Hematopoietic multipotent progenitor cell treated with erythropoietin and hydrocortisone succinate and interleukin-3 and kit ligand, for 8 days (in vitro differentiated cells): ENCODE results near the gene CCNY.

ENCODE experiments used
- DNase-seq: peaks from one replicate; pipeline ENCODE4 v3.0.0-alpha.2; 2015

CCNY gene

GRCh38 chr10:35437829-35438228 is 101.5 kb downstream of the CCNY start:
- DNase-seq = no peak

DNA sequence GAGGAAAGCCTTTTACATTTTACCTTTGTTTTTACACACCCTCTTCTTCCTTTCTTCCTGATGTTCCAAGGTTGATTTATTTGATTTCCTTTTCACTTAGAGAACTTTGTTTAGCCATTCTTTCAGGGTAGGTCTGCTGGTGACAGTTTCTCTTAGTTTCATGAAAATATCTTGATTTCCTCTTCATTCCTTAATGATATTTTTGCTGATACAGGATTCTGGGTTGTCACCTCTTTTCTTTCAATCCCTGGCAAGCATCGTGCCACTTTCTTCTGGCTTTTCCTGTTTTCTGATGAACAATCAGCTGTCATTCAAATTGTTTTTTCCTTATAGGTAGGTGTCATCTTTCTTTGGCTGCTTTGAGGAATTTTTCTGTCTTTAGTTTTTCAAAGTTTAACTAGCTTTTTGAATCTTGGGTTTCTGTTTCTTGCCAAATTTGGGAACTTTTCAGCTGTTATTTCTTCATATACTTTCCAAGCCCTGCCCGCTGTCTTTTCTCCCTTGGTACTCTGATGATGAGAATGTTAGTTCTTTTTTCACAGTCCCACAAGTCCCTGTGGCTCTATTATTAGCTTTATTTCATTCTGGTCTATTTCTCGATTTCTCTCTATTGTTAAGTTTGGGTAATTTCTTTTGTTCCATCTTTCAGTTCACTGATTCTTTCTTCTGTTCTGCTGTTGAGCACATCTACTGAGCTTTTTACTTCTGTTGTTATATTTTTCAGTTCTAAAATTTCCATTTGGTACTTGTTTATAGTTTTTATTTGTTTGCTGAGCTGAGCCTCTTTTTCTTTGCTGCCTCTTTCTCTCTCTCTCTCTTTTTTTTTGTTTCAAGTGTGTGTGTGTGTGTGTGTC is 102.6 kb downstream of the CCNY start:
- no peak for DNase-seq

DNA sequence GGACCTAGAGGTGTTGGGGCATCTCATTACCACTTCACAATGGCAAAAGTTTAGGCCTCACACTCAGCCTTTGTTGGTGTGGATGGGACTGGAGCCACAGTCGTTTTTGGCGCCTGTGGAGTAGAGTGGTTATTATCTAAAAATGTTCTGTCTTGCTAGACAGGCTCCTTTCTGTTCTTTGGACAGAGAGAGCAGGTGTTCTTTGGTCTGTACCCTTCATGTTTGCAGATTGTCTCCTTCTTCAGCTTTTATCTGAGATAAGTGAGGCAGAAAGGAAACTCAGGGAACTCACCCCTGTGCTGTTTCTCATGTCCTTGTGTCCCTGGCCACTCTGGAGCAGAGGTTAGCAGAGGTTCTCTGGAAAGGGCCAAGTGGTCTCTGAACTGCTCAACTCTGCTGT is 103.7 kb downstream of the CCNY start:
- no peak for DNase-seq

- DNase-seq = no peak
Observed at GRCh38 chr10:35442028-35442427, 105.7 kb downstream of the CCNY start.

DNA sequence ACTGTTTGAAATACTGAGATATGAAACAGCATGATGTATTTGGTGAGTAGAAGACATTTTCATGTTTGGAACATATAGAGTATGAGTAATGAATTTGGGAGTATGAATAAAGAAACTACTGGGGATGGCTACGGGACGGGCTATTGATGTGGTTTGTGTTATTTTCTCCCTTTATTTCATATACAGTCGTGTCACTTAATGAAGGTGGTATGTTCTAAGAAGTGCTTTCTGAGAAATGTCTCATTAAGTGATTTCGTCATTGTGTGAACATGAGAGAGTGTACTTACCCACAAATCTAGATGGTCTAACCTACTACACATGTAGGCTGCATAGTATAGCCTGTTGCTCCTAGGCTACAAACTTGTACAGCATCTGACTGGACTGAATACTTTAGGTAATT is 106.3 kb downstream of the CCNY start:
- DNase-seq = no peak

- DNase-seq = no peak
Observed at GRCh38 chr10:35443858-35444257, 107.5 kb downstream of the CCNY start.

DNA sequence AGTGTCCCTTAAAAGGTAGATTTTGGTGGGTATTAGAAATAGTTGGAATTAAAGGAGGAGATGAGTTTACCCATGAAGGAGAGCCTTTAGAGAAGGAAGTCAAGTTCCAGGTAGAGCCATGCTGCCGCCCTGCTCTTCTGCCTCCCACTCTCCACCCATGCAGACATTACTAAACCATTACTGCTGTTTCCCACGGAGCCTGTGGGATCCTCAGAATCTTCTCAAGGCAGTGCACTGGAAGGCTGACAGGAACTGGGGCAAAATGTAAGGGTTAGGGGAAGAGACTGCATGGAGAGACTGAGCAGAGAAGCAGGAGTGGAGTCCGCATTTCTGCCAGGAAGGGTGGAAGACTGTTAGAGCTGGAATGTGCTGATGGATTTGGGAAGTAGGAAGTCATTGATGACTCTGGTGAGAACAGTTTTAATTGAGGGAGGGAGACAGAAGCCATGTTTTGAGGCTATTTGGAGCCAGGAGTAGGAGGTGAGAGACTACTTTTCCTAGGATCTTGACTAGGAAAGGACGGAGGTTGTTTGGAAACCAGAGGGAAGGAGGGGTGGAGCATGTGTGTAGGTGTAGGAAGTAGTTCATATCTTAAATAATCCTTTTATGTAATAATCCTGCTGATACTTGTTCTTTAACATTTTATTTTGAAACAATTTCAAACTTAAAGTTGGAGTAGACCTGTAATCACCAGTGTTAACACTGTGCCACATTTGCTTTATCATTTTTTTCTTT is 109.0 kb downstream of the CCNY start:
- DNase-seq = no peak

- DNase-seq = no peak
Observed at GRCh38 chr10:35446439-35446838, 110.1 kb downstream of the CCNY start.

DNA sequence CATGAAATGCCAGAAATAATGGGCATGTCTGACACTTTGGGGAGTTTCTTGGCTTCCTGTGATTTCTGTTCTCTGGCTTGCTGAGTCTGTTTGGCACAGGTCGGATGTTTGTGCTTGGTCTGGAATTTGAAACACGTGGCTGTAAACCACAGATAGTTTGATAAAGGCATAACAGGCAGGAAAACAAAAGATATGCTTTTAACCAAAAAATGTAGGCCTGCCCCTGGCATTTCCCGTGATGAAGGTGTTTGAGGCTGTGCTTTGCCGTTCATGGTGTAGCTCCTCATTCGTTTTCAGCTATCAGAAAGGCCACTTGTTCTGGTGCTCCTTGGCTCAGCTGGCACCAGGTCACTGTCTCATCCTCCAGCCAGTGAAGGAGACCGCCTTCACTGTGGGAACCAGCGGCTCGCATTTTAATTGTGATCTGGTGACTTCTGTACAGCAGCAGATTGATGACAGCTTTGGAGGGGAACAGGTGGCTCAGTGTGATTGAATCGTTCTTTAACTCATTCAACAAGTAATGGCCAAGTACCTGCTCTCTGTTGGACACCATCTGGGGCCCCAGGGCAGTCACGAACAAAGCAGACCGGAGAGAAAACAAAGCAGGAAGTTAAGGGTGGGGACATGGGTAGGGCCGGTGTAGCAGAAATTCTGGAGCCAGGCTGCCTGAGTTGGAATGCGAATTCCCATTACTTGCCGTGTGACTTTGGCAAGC is 111.5 kb downstream of the CCNY start:
- DNase-seq = peak; percentile 77

DNA sequence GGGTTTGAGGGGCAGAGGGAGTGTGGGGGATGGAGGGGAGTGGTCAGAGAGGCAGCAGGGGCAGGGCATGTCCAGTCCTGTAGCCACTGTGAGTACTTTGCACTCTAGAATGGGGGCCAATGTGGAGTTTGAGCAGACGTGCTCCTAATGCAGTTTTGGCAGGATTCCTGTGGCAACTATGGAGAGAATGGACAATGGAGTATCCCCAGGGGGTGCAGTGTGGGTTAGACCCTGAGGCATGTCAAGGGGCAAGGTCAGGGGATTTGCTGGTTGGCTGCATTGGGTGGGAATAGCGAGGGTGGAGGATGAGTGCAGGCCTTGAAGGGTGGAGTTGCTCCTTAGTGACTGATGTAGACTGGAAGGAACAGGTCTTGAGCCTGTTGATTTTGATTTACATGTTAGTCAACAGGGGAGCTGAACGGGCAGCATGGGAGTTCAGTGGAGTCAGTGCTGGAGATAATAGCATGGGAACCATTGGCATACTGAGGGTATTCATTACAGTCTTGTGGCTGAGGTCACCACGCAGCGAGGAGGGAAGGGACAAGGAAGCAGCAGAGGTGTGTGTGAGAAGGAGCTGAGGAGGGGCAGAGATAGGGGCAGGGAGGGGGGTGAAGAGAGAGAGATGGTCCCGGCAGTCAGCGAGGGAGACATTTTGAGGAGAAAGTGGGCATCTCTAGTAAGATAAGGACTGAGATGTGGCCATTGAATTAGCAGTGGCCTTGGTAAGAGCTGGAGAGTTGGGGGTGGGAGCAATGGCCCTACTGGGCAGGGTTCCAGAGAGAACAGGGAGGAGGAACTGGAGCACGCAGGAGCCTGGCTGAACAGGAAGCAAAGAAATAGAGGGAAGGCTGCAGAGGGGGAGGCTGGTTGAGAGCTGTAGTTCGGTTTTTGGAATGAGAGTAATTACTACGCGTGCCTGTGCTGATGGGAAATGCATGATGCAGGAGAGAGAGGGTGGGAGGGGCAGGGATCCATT is 112.7 kb downstream of the CCNY start:
- peak; percentile 63 for DNase-seq

GRCh38 chr10:35449944-35450343 is 113.6 kb downstream of the CCNY start:
- no peak for DNase-seq

- DNase-seq = peak; percentile 81
Observed at GRCh38 chr10:35451151-35452016, 115.1 kb downstream of the CCNY start.

- no peak for DNase-seq
Observed at GRCh38 chr10:35452171-35452570, 115.9 kb downstream of the CCNY start.

GRCh38 chr10:35452847-35453246 is 116.5 kb downstream of the CCNY start:
- DNase-seq = no peak

DNA sequence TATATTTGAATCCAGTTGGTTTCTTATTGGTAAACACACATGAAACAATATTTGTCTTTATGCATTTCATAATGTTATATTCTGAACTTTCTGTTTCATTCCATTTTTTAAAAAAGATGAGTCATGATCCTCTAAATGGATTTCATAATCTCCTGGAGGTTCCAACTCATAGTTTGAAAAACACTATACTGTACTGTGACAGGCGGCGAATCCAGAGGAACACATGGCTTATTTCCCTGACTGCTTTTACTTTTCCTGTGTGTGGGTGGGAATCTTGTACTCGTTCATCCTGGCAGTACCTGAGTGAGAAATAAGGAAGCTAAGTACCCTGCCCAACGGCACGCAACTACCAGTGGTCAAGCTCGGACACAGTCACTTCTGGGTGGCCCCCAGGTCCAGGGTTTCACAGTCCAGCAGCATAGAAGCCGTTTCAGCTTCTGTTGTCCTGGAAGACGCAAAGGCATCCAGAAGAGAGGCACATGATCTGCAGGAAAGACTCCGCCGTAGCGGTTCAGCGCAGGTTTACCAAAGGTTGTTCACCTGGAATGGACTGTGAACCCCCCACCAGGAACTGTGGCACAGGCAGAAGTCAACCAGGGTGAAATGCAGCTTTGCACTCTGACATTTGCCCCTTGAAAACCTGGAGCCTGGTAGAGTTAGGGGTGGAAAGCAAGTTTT is 117.7 kb downstream of the CCNY start:
- DNase-seq = no peak

- no peak for DNase-seq
Observed at GRCh38 chr10:35456153-35456720, 119.9 kb downstream of the CCNY start.

GRCh38 chr10:35456784-35457183 is 120.5 kb downstream of the CCNY start:
- DNase-seq = no peak

DNA sequence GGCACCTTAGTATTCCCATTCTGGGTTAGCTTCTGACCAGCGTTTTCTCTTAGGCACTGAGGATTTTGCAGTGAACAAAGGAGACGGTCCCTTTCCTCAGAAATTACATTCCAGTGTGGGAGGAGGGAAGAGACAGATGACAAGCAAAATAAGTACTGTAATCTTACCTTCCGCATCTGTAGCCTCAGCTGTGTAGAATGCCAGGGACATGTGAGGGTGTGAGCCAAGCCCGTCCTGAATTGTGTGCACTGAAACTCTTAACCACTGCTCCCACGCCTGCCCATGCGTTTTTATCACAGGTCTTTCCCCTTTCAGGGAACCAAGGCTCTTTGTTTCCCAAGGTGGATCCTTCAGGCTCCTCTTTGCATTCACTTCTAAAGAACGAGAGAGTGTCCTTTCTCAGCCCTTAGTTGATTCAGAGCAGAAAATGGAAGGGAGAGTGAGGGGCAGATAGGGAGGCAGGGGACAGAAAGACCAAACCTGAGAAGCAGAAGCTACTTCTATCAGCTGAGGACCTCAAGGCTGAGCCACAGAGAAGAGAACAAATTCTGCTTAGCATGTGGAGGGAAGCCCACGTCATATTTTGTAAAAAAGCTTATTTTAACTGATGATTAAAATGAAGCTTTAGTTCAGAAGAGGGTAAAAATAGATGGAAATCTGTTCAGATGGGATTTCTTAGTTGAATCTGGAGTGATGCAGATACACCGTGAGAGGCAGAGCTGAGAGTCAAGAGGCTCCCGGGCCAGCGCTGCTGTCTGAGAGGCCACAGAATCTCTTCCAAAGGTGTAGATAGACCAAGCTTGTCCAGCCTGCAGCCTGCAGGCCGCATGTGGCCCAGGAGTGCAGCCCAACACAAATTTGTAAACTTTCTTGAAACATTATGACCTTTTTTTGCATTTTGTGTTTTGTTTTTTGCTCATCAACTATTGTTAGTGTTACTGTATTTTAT is 122.5 kb downstream of the CCNY start:
- peak; percentile 27 for DNase-seq

DNA sequence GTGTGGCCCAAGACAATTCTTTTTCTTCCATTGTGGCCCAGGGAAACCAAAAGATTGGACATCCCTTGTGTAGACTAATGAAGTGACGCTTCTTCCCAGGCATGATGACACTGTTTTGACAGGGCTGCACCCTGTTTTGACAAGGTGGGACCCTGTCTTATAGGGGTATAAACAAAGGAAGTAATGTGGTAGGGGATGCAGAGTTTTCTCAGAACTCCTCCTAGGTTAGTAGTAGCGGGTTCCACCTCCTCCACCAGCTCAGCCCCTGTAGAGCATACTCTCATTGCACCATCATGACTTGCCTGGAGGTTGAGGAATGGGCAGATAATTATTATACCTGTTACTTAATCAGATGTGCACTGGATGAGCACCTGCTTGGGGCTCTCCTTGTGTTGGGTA is 123.1 kb downstream of the CCNY start:
- DNase-seq = no peak
